ENCODE measurements around the gene SCARF2.
"Not testable (repeated sequence)": the region's sequence is repeated elsewhere in the genome, so short reads cannot be mapped to it uniquely, and the experiment has no call there.

SCARF2 gene

GRCh38 chr22:20437613-20438426 lies at the start of gene SCARF2:
Gene SCARF2 (minus strand): TSS chr22:20437825. CDS start chr22:20437754, 71 bp downstream.
- no peak for ATAC-seq
- no peak within 1 kb of the TSS for H3K27ac Mint-ChIP-seq

GRCh38 chr22:20486229-20486628 lies 48.6 kb upstream of the SCARF2 start:
- Mint-ChIP-seq H3K4me1 (peaks cover 21% of the 10 kb centered on the region), H3K36me3 (peaks cover 7% of the 10 kb centered on the region), H3K9me3 (no peaks in the 10 kb centered on the region), H3K4me3 (no peak overlapping the region), H3K27ac (peak overlapping the region; percentile 20)
- no peak for DNase-seq (ENCODE audit: low spot score in 2 of 2)
- ATAC-seq: no peak

More at GRCh38 chr22:20437613-20438426, at the start of gene SCARF2:
- no peaks in the 10 kb centered on the region for H3K9me3 Mint-ChIP-seq
- peak within 1 kb of the TSS; percentile 79 for H3K4me3 Mint-ChIP-seq
- H3K36me3 Mint-ChIP-seq: no peaks in the 10 kb centered on the region
- peaks cover 24% of the 10 kb centered on the region for H3K4me1 Mint-ChIP-seq
- DNase-seq (ENCODE audit: low spot score in 2 of 2): no peak

GRCh38 chr22:20484948-20485683 lies 47.5 kb upstream of the SCARF2 start:
- Mint-ChIP-seq H3K4me1 (peaks cover 21% of the 10 kb centered on the region), H3K27ac (peak overlapping the region; percentile 3), H3K9me3 (no peaks in the 10 kb centered on the region), H3K4me3 (no peak overlapping the region), H3K36me3 (peaks cover 7% of the 10 kb centered on the region)
- DNase-seq (ENCODE audit: low spot score in 2 of 2) (no peak), ATAC-seq (no peak)

- ATAC-seq (no peak), DNase-seq (ENCODE audit: low spot score in 2 of 2) (no peak)
- Mint-ChIP-seq H3K4me3 (no peak overlapping the region), H3K27ac (no peak overlapping the region), H3K36me3 (peaks cover 7% of the 10 kb centered on the region), H3K9me3 (no peaks in the 10 kb centered on the region), H3K4me1 (peaks cover 14% of the 10 kb centered on the region)
Observed at GRCh38 chr22:20483771-20484170, 46.1 kb upstream of the SCARF2 start.

GRCh38 chr22:20483143-20483506 lies 45.5 kb upstream of the SCARF2 start:
- ATAC-seq; H3K36me3 Mint-ChIP-seq; H3K4me3 Mint-ChIP-seq; H3K9me3 Mint-ChIP-seq; H3K4me1 Mint-ChIP-seq; DNase-seq (ENCODE audit: low spot score in 2 of 2): not testable (repeated sequence)
- peak overlapping the region; percentile 43 for H3K27ac Mint-ChIP-seq

GRCh38 chr22:20479612-20480196 lies 42.1 kb upstream of the SCARF2 start:
- Mint-ChIP-seq H3K4me1 (no peaks in the 10 kb centered on the region), H3K36me3 (no peaks in the 10 kb centered on the region), H3K4me3 (no peak overlapping the region), H3K27ac (no peak overlapping the region), H3K9me3 (no peaks in the 10 kb centered on the region)
- ATAC-seq (no peak), DNase-seq (ENCODE audit: low spot score in 2 of 2) (no peak)

GRCh38 chr22:20478059-20478458 lies 40.4 kb upstream of the SCARF2 start:
- not testable (repeated sequence) for H3K9me3 Mint-ChIP-seq; H3K27ac Mint-ChIP-seq; H3K4me1 Mint-ChIP-seq; H3K4me3 Mint-ChIP-seq; H3K36me3 Mint-ChIP-seq; ATAC-seq; DNase-seq (ENCODE audit: low spot score in 2 of 2)

GRCh38 chr22:20475569-20475968 lies 37.9 kb upstream of the SCARF2 start:
- not testable (repeated sequence) for H3K36me3 Mint-ChIP-seq; H3K4me1 Mint-ChIP-seq; H3K9me3 Mint-ChIP-seq; H3K27ac Mint-ChIP-seq; DNase-seq (ENCODE audit: low spot score in 2 of 2); H3K4me3 Mint-ChIP-seq; ATAC-seq

- H3K4me1 Mint-ChIP-seq: no peaks in the 10 kb centered on the region
- no peak overlapping the region for H3K4me3 Mint-ChIP-seq
- peaks cover 11% of the 10 kb centered on the region for H3K36me3 Mint-ChIP-seq
- ATAC-seq (no peak), DNase-seq (ENCODE audit: low spot score in 2 of 2) (no peak)
- no peaks in the 10 kb centered on the region for H3K9me3 Mint-ChIP-seq
- no peak overlapping the region for H3K27ac Mint-ChIP-seq
Observed at GRCh38 chr22:20475115-20475436, 37.5 kb upstream of the SCARF2 start.

GRCh38 chr22:20472629-20473442 lies 35.2 kb upstream of the SCARF2 start:
- no peak overlapping the region for H3K27ac Mint-ChIP-seq
- peaks cover 17% of the 10 kb centered on the region for H3K36me3 Mint-ChIP-seq
- no peaks in the 10 kb centered on the region for H3K9me3 Mint-ChIP-seq

GRCh38 chr22:20471126-20471833 lies 33.7 kb upstream of the SCARF2 start:
- no peak for ATAC-seq
- Mint-ChIP-seq H3K27ac (peak overlapping the region; percentile 5), H3K9me3 (no peaks in the 10 kb centered on the region), H3K4me3 (no peak overlapping the region), H3K36me3 (peaks cover 17% of the 10 kb centered on the region), H3K4me1 (peaks cover 11% of the 10 kb centered on the region)
- no peak for DNase-seq (ENCODE audit: low spot score in 2 of 2)

More at GRCh38 chr22:20472629-20473442, 35.2 kb upstream of the SCARF2 start:
- Mint-ChIP-seq H3K4me1 (peaks cover 11% of the 10 kb centered on the region), H3K4me3 (no peak overlapping the region)
- ATAC-seq: no peak
- DNase-seq (ENCODE audit: low spot score in 2 of 2): no peak

- Mint-ChIP-seq H3K4me1 (peaks cover 15% of the 10 kb centered on the region), H3K27ac (peak overlapping the region; percentile 5), H3K36me3 (peaks cover 17% of the 10 kb centered on the region)
- DNase-seq (ENCODE audit: low spot score in 2 of 2); ATAC-seq; H3K9me3 Mint-ChIP-seq; H3K4me3 Mint-ChIP-seq: not testable (repeated sequence)
Observed at GRCh38 chr22:20470525-20470924, 32.9 kb upstream of the SCARF2 start.

GRCh38 chr22:20469110-20469868 lies 31.7 kb upstream of the SCARF2 start:
- Mint-ChIP-seq H3K27ac (peak overlapping the region; percentile 71), H3K9me3 (no peaks in the 10 kb centered on the region), H3K4me1 (peaks cover 27% of the 10 kb centered on the region), H3K36me3 (peaks cover 17% of the 10 kb centered on the region), H3K4me3 (no peak overlapping the region)
- DNase-seq (ENCODE audit: low spot score in 2 of 2) (no peak), ATAC-seq (no peak)

Measured in stimulated activated effector memory CD8-positive, alpha-beta T cell treated with anti-CD3 and anti-CD28 coated beads, Interleukin-12 subunit alpha, Interleukin-12 subunit beta, amount 100 ng/mL, for 72 hours (primary cell).